Measurements from ENCODE around the gene FAM78B.

FAM78B gene

DNA sequence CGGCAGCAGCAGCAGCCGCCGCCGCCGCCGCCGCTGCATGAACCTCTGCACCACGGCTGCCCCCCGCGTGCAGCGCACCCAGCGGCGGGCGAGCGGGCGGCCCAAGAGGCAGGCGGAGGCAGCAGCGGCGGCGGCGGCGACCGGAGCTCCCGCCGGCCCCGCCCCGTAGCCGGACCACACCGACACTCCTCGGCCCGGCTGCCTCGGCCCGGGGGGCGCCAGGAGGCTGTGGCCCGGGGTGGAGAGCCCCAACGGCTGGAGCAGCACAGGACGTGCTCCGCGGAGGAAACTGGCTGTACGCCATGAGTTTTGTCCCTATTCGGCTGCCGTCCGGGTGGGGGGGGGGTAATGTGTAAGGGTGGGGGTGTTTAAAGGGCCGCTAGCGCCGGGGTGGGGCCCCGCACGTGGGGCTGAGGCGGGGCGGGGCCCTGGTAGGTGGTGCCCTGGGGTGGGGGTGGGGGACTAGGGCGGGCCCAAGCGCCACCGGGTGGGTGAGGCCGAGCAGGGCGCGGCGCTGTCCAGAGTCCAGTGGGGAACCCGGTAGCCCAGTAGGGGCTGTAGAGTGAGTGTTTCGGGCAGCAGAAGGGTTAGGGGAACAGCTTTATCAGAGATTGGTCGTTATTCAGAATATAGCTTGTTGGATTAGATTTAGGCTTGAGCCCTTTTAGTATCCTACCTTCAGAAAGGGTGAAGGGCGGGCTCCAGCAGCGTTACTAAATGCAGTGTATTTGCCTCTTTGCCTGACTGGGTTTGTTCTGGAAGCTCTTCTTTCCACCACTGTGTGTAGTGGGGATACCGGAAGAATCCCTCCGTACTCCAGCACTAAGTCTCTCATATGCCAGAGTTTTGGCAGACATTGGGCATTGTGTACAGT lies at the start of gene FAM78B:
Gene FAM78B, minus strand, starts transcription at position 304 of the 874 bp plus-strand sequence. CDS start 753 bp downstream, outside the sequence.
- no peak for TF ChIP-seq CTCF (IDR thresholded peaks at IDR 0.05)

DNA sequence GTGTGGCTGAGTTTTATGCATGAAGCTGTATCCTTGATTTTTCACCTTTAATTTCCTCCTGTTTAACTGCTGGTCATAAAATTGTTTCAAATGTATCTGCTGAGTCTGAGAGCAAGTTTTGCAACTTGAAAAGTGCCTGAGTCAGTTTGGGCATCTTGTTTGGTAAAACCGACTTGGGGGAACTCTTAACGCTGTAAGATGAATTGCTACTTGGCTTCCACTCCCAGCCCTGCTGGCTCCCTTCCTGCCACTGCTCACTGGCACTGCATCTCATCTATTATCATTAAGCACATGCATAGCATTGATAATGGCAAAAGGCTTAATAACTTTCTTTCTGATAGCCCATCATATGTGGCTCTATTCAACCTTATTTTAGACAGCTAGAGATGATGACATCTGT lies 35.7 kb upstream of the FAM78B start:
- no peak for TF ChIP-seq CTCF (IDR thresholded peaks at IDR 0.05)

DNA sequence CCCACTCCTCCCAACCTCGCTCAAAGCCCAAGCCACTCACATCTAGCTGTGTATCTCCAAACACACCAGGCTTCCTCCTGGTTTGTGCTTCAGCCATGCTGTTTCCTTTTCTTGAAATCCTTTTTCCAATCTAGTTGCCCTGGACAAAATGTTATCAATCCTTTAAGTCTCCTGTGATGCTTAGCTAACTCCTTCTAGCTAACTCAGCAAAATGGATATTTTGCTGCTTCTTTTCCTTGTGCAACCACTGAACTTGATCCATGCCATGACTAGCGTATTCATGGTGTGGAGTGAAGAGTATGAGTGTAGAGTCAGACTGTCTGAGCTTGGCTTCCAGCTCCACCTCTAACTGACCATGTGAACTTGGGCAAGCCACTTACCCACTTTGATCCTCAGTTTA lies 33.9 kb upstream of the FAM78B start:
- TF ChIP-seq CTCF (IDR thresholded peaks at IDR 0.05), result no peak

DNA sequence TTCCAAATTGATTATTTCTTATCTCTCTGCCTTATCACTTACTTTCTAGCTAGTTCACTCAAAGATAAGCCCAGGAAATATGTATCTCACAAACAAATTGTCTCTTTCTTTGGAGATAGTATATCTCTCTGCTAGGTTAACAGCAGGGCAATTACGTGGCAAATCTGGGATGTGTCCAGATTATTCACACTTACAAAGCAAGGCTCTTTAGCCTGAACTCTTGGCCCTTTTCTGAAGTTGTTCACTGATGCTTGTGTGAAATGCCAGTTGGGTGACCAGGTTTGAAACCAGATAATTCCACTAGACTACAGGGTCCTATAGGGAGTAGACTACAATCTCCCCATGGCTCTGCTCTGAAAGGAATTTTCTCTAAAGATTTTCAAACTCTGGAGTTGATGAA lies 30.8 kb upstream of the FAM78B start:
- TF ChIP-seq CTCF (IDR thresholded peaks at IDR 0.05), result no peak

DNA sequence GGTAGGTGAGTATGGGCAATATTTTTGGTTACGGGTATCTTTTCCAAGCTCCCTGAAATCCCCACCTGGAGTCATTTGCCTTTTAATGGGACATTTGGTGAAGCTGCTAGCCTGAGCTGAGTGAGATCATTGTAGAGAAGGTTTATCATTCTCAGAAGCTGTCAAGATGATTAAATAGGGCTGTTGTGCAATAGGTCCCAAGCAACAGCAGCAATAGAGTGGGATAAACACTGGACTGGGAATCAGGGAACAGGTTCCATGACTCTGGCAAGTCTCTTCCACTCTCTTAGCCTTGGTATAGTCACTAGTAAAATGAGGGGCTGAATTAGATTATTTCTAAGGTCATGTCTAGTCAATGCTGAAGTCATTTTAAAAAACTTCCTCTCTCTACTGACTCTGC lies 30.3 kb upstream of the FAM78B start:
- no peak for TF ChIP-seq CTCF (IDR thresholded peaks at IDR 0.05)

- no peak for TF ChIP-seq CTCF (IDR thresholded peaks at IDR 0.05)
These were observed 26.4 kb upstream of the FAM78B start for GRCh38 chr1:166193057-166193698.

- no peak for TF ChIP-seq CTCF (IDR thresholded peaks at IDR 0.05)
These were observed 23.6 kb upstream of the FAM78B start for GRCh38 chr1:166190400-166190799.

Measured in LNCAP (cell line).